GM21825 (cell line): Measurements from ENCODE around the gene ZNF607.
"Not testable (repeated sequence)": the region's sequence is repeated elsewhere in the genome, so short reads cannot be mapped to it uniquely, and the experiment has no call there.

ENCODE experiments used
- ATAC-seq: cut with Tn5 transposase; IDR thresholded peaks from one replicate; pipeline ENCODE4 v1.9.1; 2021; ENCODE audit warnings: mild to moderate bottlenecking, moderate library complexity; ENCODE audit not compliant: unreplicated experiment

Gene ZNF607

GRCh38 chr19:37719111-37719926, at the start of gene ZNF607:
Gene ZNF607, minus strand, starts transcription at chr19:37719761. Its CDS starts 8,143 bp downstream, at chr19:37711618.
- ATAC-seq, result peak; percentile 87

- ATAC-seq, result no peak
Observed at GRCh38 chr19:37763488-37763887, 43.9 kb upstream of the ZNF607 start.

DNA sequence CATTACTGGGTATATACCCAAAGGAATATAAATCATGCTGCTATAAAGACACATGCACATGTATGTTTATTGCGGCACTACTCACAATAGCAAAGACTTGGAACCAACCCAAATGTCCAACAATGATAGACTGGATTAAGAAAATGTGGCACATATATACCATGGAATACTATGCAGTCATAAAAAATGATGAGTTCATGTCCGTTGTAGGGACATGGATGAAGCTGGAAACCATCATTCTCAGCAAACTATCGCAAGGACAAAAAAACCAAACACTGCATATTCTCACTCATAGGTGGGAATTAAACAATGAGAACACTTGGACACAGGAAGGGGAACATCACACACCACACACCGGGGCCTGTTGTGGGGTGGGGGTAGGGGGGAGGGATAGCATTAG, 38.1 kb upstream of the ZNF607 start:
- ATAC-seq, result not testable (repeated sequence)

- ATAC-seq, result no peak
Observed at GRCh38 chr19:37738371-37738770, 18.8 kb upstream of the ZNF607 start.

DNA sequence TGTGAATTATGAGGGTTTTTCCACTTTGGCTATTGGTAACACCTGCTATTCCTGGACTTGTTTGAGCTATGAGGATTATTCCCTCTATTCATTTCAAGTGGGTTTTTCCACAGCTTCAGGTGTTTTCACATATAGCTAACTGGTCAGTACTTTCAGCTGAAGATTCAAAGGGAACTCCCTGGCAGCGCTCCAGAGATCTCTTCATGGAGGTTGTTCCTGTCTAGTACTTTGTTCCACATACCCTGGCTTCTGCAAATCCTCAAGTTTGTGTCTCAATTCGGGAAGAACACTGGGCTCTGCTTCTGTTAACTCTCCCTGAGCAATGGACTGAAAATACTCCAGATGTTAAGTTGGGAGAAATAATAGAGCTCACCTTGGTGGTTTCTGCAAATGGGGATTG, 5.6 kb upstream of the ZNF607 start:
- no peak for ATAC-seq

GRCh38 chr19:37719927-37720265, 335 bp upstream of the ZNF607 start:
- ATAC-seq, result no peak

GRCh38 chr19:37718304-37718703, 1.3 kb downstream of the ZNF607 start:
- no peak for ATAC-seq

DNA sequence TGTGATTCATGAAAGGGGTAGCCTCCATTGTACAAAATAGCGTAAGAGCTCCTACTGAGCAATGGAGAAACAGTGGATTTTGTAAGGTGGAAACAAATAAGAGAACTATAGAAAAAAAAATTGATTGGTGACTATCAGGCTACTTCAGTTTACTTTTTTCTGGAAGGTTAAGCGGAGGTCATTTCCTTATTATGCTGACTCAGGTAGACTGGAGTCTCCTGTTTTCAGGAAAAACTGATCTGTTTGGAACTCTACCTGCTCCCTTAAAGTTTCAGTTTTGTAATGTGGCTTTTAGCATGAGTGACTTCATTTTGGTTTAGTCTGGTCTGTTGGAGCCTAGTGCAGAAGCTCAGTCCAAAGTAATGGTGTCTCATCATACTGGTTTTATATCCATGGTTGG, 3.4 kb downstream of the ZNF607 start:
- no peak for ATAC-seq

GRCh38 chr19:37706052-37706605, 13.4 kb downstream of the ZNF607 start:
- ATAC-seq, result no peak

GRCh38 chr19:37699057-37699456, 20.5 kb downstream of the ZNF607 start:
- ATAC-seq, result no peak

DNA sequence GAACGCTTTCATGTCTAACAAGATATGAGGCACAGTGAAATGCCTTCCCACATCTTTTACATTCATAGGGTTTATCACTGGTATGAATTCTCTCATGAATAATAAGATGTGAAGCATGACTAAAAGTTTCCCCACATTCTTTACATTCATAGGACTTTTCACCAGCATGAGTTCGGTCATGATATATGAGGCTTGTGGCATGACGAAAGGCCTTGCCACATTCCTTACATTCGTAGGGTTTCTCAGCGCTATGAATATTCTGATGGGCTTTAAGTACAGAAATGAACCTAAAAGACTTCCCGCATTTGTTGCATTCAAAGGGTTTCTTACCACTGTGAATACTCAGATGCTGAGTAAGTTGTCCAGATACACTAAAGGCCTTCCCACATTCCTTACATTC, 21.3 kb downstream of the ZNF607 start:
- ATAC-seq, result no peak

DNA sequence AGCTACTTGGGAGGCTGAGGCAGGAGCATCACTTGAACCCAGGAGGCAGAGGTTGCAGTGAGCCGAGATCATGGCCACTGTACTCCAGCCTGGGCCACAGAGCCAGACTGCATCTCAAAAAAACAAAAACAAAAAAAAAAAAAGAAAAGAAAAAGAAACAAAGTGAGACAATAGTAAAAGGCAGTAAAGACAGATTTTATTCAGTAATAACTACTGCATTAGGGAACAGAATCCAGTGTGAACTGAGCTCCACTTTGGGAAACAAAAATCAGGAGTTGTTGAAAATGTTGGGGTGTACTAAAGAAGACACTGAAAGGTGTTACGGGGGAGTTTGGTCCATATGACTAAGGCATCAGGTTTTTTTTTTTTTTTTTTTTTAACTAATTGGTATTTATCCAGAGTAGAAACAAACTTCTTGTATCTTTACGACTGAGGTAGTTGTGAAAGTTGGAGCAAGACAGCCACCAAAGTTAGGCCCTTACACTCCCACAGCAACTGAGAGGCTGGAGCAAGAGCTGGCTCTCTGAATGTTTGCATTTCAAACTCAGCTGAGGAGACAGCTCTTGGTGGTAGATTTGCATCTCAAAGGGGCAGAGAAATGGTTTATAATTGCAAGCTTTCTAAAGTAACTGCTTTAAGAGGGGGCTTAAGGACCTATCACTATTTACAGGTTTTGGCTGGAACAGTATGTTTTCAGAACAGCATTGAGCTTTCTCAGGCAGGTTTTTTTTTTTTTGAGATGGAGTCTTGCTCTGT, 24.2 kb downstream of the ZNF607 start:
- ATAC-seq, result no peak

GRCh38 chr19:37692956-37693620, 26.5 kb downstream of the ZNF607 start:
- ATAC-seq, result no peak

DNA sequence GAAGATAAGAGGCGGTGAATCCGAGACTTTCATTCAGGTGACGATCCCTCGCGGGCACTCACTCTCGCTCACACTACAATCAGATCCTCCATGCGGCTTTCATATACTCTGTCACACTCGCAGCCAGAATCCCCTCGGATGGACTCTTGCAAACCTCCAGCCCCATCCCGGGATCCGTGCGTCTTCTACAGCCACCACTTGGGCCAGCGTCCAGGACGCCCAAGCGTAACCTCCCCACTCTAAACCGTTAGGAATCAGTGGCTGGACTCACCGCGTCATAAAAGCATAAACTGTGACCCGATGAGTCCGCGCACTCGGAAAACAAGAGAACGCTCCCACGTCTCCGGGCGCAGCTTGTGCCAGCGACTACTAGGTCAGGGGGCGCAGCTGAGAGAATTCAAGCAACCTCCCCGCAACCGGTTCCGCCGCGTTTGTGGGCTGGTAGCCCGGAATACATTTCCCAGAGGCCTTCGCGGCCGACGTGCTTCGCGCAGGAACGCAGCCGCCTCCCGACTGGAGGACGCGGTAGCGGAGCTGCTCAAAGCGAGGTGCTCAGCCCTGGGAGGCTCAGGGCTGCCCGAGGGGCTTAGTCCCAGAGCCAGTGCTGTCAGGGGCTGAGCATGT, 27.6 kb downstream of the ZNF607 start:
- ATAC-seq, result peak; percentile 64

GRCh38 chr19:37683520-37683919, 36.0 kb downstream of the ZNF607 start:
- ATAC-seq, result no peak

DNA sequence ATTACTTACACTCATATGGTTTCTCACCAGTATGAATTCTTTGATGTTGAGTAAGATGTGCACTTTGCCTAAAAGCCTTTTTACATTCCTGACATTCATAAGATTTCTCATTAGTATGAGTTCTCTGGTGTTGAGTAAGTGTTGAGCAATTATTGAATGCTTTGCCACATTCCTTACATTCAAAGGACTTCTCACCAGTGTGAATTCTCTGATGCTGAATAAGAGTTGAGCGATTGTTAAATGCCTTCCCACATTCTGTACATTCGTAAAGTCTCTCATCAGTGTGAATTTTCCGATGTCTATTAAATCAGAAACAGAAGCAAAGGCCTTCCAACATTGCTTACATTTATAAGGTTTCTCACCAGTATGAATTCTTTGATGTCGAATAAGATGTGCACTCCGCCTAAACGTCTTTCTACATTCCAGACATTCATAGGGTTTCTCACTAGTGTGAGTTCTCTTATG, 50.1 kb downstream of the ZNF607 start:
- ATAC-seq, result no peak

GRCh38 chr19:37657157-37657556, 62.4 kb downstream of the ZNF607 start:
- not testable (repeated sequence) for ATAC-seq

- peak; percentile 47 for ATAC-seq
Observed at GRCh38 chr19:37655689-37656371, 63.7 kb downstream of the ZNF607 start.

DNA sequence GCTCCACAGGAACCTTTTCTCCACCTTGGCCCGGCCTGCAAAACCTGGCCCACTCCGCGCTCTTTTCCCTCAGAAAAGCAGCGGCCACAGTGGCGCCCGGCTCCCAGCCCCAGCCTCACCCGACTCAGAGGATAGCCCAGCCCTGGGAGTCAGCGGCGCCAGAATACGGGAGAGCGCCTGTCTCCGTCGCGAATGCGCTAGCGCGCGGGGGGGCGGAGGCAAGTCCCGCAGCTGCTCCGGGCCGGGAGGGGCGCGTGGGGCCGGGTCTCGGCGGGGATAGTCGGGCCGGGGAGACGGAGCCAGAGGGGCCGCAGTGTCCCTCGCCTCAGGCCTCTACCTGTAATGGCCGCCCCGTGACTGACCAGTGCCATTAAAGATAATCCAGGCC, 64.3 kb downstream of the ZNF607 start, which contains the start of gene ZFP30:
ZFP30 (minus strand) TSS at position 165 of the 388 bp plus-strand sequence. CDS start 7,643 bp downstream, outside the sequence.
- ATAC-seq, result peak; percentile 51
